H1 (cell line): ENCODE data around the gene CENPX. TPM values are rescaled to one million over a fixed set of nuclear protein-coding genes. Genes with fewer than 3 reads are reported as not detected.

ENCODE experiments used
- CTCF ChIA-PET: fragments of 300-600 bp; sonication (Branson Sonifier 250); formaldehyde crosslinking; loops from one replicate; lab custom pipeline; 2021; ENCODE audit not compliant: partially characterized antibody; lab: Charles Lee
- POLR2A ChIA-PET: fragments of 300-600 bp; sonication (Branson Sonifier 250); formaldehyde crosslinking; loops from one replicate; lab custom pipeline; 2021; ENCODE audit warnings: inconsistent platforms; ENCODE audit not compliant: partially characterized antibody; lab: Charles Lee
- DNase-seq, 2 experiments: peaks; one replicate each; pipeline versions ENCODE4 v3.0.0 to v3.0.0-alpha.2; 2010 to 2022; ENCODE audit warnings: low spot score in 2 of 2, low read depth in 1 of 2, mixed read lengths in 1 of 2
- FAIRE-seq: peaks from 2 replicates; lab custom pipeline; 2011; peaks lifted over from hg19 to GRCh38; lab: Jason Lieb, UNC
- H2AFZ ChIP-seq: 2 replicates; pipeline ENCODE4 v1.8.1; 2012; ENCODE audit warnings: low read length, inconsistent platforms
- H2AK5ac ChIP-seq: 2 replicates; pipeline ENCODE4 v1.6.1; 2013; ENCODE audit warnings: low read depth, low read length
- H2BK120ac ChIP-seq: replicated peaks from 2 replicates; pipeline ENCODE3; 2013; ENCODE audit warnings: low read depth, low read length, inconsistent platforms
- H2BK12ac ChIP-seq: 2 replicates; pipeline ENCODE4 v1.6.1; 2013; ENCODE audit warnings: low read depth, low read length
- H2BK15ac ChIP-seq: 2 replicates; pipeline ENCODE4 v1.6.1; 2013; ENCODE audit warnings: low read length
- H2BK20ac ChIP-seq: 2 replicates; pipeline ENCODE4 v1.6.1; 2013; ENCODE audit warnings: low read length
- H2BK5ac ChIP-seq: 2 replicates; pipeline ENCODE4 v1.6.1; 2013; ENCODE audit warnings: low read depth, low read length
- H3K14ac ChIP-seq: 2 replicates; pipeline ENCODE4 v1.6.1; 2013; ENCODE audit warnings: inconsistent platforms; ENCODE audit not compliant: insufficient read length
- H3K18ac ChIP-seq: 2 replicates; pipeline ENCODE4 v1.6.1; 2013; ENCODE audit warnings: low read length; ENCODE audit errors: extremely low read depth
- H3K23ac ChIP-seq: 2 replicates; pipeline ENCODE4 v1.6.1; 2013; ENCODE audit warnings: inconsistent platforms; ENCODE audit not compliant: insufficient read length
- H3K23me2 ChIP-seq: 2 replicates; pipeline ENCODE4 v1.6.1; 2013; ENCODE audit warnings: low read depth, low read length
- H3K27ac ChIP-seq: 2 replicates; pipeline ENCODE4 v1.6.1; 2011; ENCODE audit warnings: low read depth, low read length, inconsistent platforms
- H3K27me3 ChIP-seq, 4 experiments: replicated peaks in 1 of 4; 1 replicate in 1 of 4; 2 replicates in 3 of 4; pipeline versions ENCODE4 v1.6.1 to v1.8.1; 2011 to 2013; ENCODE audit warnings: low read length in 3 of 4, mild to moderate bottlenecking in 3 of 4, inconsistent platforms in 2 of 4, mixed read lengths in 2 of 4, moderate library complexity in 1 of 4; ENCODE audit not compliant: control insufficient read depth in 3 of 4, insufficient read depth in 3 of 4; ENCODE audit errors: extremely low read depth in 1 of 4
- H3K36me3 ChIP-seq, 4 experiments: 2 replicates each; pipeline versions ENCODE4 v1.6.1 to v1.8.1; 2011 to 2013; ENCODE audit warnings: mild to moderate bottlenecking in 4 of 4, low read length in 3 of 4, moderate library complexity in 2 of 4, control low read depth in 1 of 4, inconsistent platforms in 1 of 4; ENCODE audit not compliant: insufficient read depth in 4 of 4, control insufficient read depth in 2 of 4
- H3K4ac ChIP-seq: replicated peaks from 2 replicates; pipeline ENCODE3; 2013; ENCODE audit warnings: low read length, low read depth, mixed read lengths, inconsistent platforms; ENCODE audit not compliant: insufficient read length
- H3K4me1 ChIP-seq, 4 experiments: replicated peaks in 1 of 4; 1 replicate in 1 of 4; 2 replicates in 3 of 4; pipeline versions ENCODE4 v1.6.1 to v1.8.1; 2011 to 2013; ENCODE audit warnings: low read length in 3 of 4, inconsistent platforms in 2 of 4, mixed read lengths in 1 of 4; ENCODE audit not compliant: insufficient read depth in 4 of 4, control insufficient read depth in 3 of 4
- H3K4me2 ChIP-seq, 2 experiments: 2 replicates each; pipeline versions ENCODE4 v1.6.1 to v1.8.1; 2011 to 2013; ENCODE audit warnings: low read depth in 2 of 2, low read length in 2 of 2, control low read depth in 1 of 2, inconsistent platforms in 1 of 2, mild to moderate bottlenecking in 1 of 2; ENCODE audit not compliant: insufficient read depth in 1 of 2
- H3K4me3 ChIP-seq, 4 experiments: fragments of 200-600, 300-600 bp in 1 of 4; sonication (generic), shearing (Covaris generic), sonication (Bioruptor Twin) in 1 of 4; 2 replicates each; pipeline versions ENCODE4 v1.5.1 to v1.8.1; 2011 to 2016; ENCODE audit warnings: low read length in 4 of 4, low read depth in 3 of 4, control low read depth in 2 of 4, inconsistent platforms in 2 of 4, mild to moderate bottlenecking in 2 of 4, mixed read lengths in 1 of 4, moderate library complexity in 1 of 4; ENCODE audit not compliant: insufficient read depth in 2 of 4; ENCODE audit errors: extremely low read depth in 1 of 4
- H3K56ac ChIP-seq: replicated peaks from 2 replicates; pipeline ENCODE3; 2013; ENCODE audit warnings: low read depth, mild to moderate bottlenecking, mixed read lengths, low read length, inconsistent platforms; ENCODE audit not compliant: insufficient read length
- H3K79me1 ChIP-seq: 2 replicates; pipeline ENCODE4 v1.6.1; 2013; ENCODE audit warnings: low read depth, low read length, control low read depth
- H3K79me2 ChIP-seq, 2 experiments: 2 replicates each; pipeline versions ENCODE4 v1.6.1 to v1.8.1; 2012 to 2013; ENCODE audit warnings: low read length in 2 of 2, mild to moderate bottlenecking in 2 of 2, inconsistent platforms in 1 of 2; ENCODE audit not compliant: insufficient read depth in 2 of 2, control insufficient read depth in 1 of 2
- H3K9ac ChIP-seq, 4 experiments: replicated peaks in 1 of 4; 1 replicate in 1 of 4; 2 replicates in 3 of 4; pipeline versions ENCODE4 v1.6.1 to v1.8.1; 2011 to 2013; ENCODE audit warnings: low read depth in 3 of 4, low read length in 3 of 4, control low read depth in 2 of 4, mild to moderate bottlenecking in 2 of 4, moderate library complexity in 2 of 4, inconsistent platforms in 1 of 4; ENCODE audit errors: extremely low read depth in 1 of 4
- H3K9me3 ChIP-seq, 2 experiments: 2 replicates each; pipeline versions ENCODE4 v1.6.1 to v1.8.1; 2012 to 2013; ENCODE audit warnings: mild to moderate bottlenecking in 2 of 2, moderate library complexity in 2 of 2, control low read depth in 1 of 2, inconsistent platforms in 1 of 2, low read depth in 1 of 2, low read length in 1 of 2, mixed read lengths in 1 of 2; ENCODE audit not compliant: insufficient read depth in 2 of 2
- H4K20me1 ChIP-seq, 2 experiments: replicated peaks in 1 of 2; 2 replicates each; pipeline versions ENCODE3 to v1.8.1; 2011 to 2013; ENCODE audit warnings: inconsistent platforms in 2 of 2, low read length in 2 of 2, mild to moderate bottlenecking in 1 of 2; ENCODE audit not compliant: insufficient read depth in 2 of 2, control insufficient read depth in 1 of 2
- H4K5ac ChIP-seq: 2 replicates; pipeline ENCODE4 v1.6.1; 2013; ENCODE audit warnings: low read length, low read depth, mixed read lengths, inconsistent platforms; ENCODE audit not compliant: insufficient read length
- H4K8ac ChIP-seq: 2 replicates; pipeline ENCODE4 v1.8.0; 2013; ENCODE audit warnings: mild to moderate bottlenecking, moderate library complexity, low read length, inconsistent platforms; ENCODE audit not compliant: insufficient read depth; ENCODE audit errors: extremely low read depth
- H4K91ac ChIP-seq: replicated peaks from 2 replicates; pipeline ENCODE3; 2013; ENCODE audit warnings: low read length, mixed read lengths, inconsistent platforms; ENCODE audit not compliant: insufficient read length
- ASH2L ChIP-seq: fragments of 200-600, 300-600 bp; sonication (generic); IDR thresholded peaks from one replicate; pipeline ENCODE4 v1.7.1; 2017; ENCODE audit warnings: low read length
- BRCA1 ChIP-seq: IDR thresholded peaks from 2 replicates; pipeline ENCODE4 v1.6.1; 2012; ENCODE audit warnings: low read depth, low read length, improper control_type of control experiment
- CREB1 ChIP-seq: IDR thresholded peaks from 2 replicates; pipeline ENCODE4 v1.6.1; 2012; ENCODE audit warnings: inconsistent platforms
- EZH2 ChIP-seq: fragments of 200-600 bp; sonication (generic); IDR thresholded peaks from 2 replicates; pipeline ENCODE4 v1.7.1; 2012; ENCODE audit warnings: low read depth, mild to moderate bottlenecking, moderate library complexity, low read length, inconsistent platforms; ENCODE audit not compliant: severe bottlenecking
- GTF2F1 ChIP-seq: IDR thresholded peaks from 2 replicates; pipeline ENCODE4 v1.6.1; 2012; ENCODE audit warnings: low read depth, low read length, improper control_type of control experiment, borderline replicate concordance
- JUND ChIP-seq: IDR thresholded peaks from 2 replicates; pipeline ENCODE4 v1.6.1; 2011; ENCODE audit warnings: mild to moderate bottlenecking, improper control_type of control experiment, low read length
- POLR2A ChIP-seq, 2 experiments: IDR thresholded peaks; 1 replicate in 1 of 2; 2 replicates in 1 of 2; pipeline ENCODE4 v1.6.1; 2011; ENCODE audit warnings: low read depth in 2 of 2, low read length in 2 of 2, mild to moderate bottlenecking in 2 of 2; ENCODE audit errors: control extremely low read depth in 1 of 2
- RXRA ChIP-seq: IDR thresholded peaks from 2 replicates; pipeline ENCODE4 v1.6.1; 2011; ENCODE audit warnings: low read depth, mild to moderate bottlenecking, low read length, moderate library complexity; ENCODE audit not compliant: insufficient read depth
- SIN3A ChIP-seq, 2 experiments: IDR thresholded peaks in 1 of 2; conservative IDR thresholded peaks in 1 of 2; 2 replicates each; pipeline ENCODE4 v1.6.1; 2011 to 2012; ENCODE audit warnings: low read length in 2 of 2, improper control_type of control experiment in 1 of 2, low read depth in 1 of 2, mild to moderate bottlenecking in 1 of 2
- SP2 ChIP-seq: IDR thresholded peaks from 2 replicates; pipeline ENCODE4 v1.6.1; 2012; ENCODE audit warnings: mild to moderate bottlenecking, low read length, inconsistent platforms
- SRF ChIP-seq: IDR thresholded peaks from 2 replicates; pipeline ENCODE4 v1.6.1; 2011; ENCODE audit warnings: mild to moderate bottlenecking, low read depth, low read length, moderate library complexity
- SUZ12 ChIP-seq: fragments of 200-600 bp; sonication (generic); IDR thresholded peaks from 2 replicates; pipeline ENCODE4 v1.6.1; 2012; ENCODE audit warnings: mild to moderate bottlenecking, inconsistent platforms, low read length, moderate library complexity, mixed read lengths
- TCF12 ChIP-seq: IDR thresholded peaks from 2 replicates; pipeline ENCODE4 v1.6.1; 2011; ENCODE audit warnings: low read depth, mild to moderate bottlenecking, low read length
- TEAD4 ChIP-seq: IDR thresholded peaks from 2 replicates; pipeline ENCODE4 v1.6.1; 2012; ENCODE audit warnings: low read depth, low read length, inconsistent platforms, mixed read lengths
- YY1 ChIP-seq: IDR thresholded peaks from 2 replicates; pipeline ENCODE4 v1.6.1; 2011; ENCODE audit warnings: low read depth, mild to moderate bottlenecking, low read length
- ZNF274 ChIP-seq: IDR thresholded peaks from 2 replicates; pipeline ENCODE4 v1.7.0; 2012; ENCODE audit warnings: low read length, borderline replicate concordance; ENCODE audit errors: extremely low read depth
- WGBS, 2 experiments: shearing (Covaris generic) in 1 of 2; methylation state at CpG; one replicate each; pipeline versions ENCODE4 v1.1.6 to v1.1.7; 2013 to 2015; ENCODE audit warnings: low lambda C conversion rate in 2 of 2, mixed read lengths in 2 of 2, inconsistent platforms in 1 of 2, low coverage in 1 of 2, missing lambda C conversion rate in 1 of 2; ENCODE audit not compliant: insufficient replicate concordance in 2 of 2, insufficient coverage in 1 of 2, insufficient read length in 1 of 2; ENCODE audit errors: extremely low coverage in 1 of 2, missing lambda C conversion rate in 1 of 2; 5-methylcytosine and 5-hydroxymethylcytosine counted together
- polyA plus RNA-seq, 7 experiments: library from polyadenylated mRNA; depleted of rRNA in 3 of 7; stranded (reverse) in 5 of 7; unstranded in 2 of 7; fragments of >200 nt in 5 of 7; fragments of 200-250 nt in 2 of 7; gene quantifications; 1 replicate in 5 of 7; 2 replicates in 1 of 7; 4 replicates in 1 of 7; pipeline versions ENCODE4 v1.2.1 to v1.2.3, GENCODE V29; 2011 to 2013; ENCODE audit warnings: missing spikeins in 2 of 7, mixed read lengths in 2 of 7
- total RNA-seq: library from RNA; stranded (reverse); fragmentation: NEBNext Ultra II Directional; extraction: Animal tissue kit (Norgen Biotek cat#: 25700); gene quantifications from 2 replicates; pipeline ENCODE4 v1.2.1, GENCODE V29; 2021

Gene CENPX
- total and polyA plus RNA-seq, 2 of the 8 experiments (the other 6 are each of a cell fraction or from before 2014, with no cell fraction given), result 116 to 122 TPM

- Histone ChIP-seq H3K56ac (no peak overlapping the region), H4K5ac (no peak overlapping the region), H3K4me1 (peaks cover 0 to 1% (median 0%) of the 10 kb centered on the region in 4 experiments; a peak in 1 of 7 replicates), H3K79me2 (no peaks in the 10 kb centered on the region), H3K9me3 (no peaks in the 10 kb centered on the region), H2AFZ (no peak overlapping the region), H3K4ac (no peak overlapping the region), H3K23me2 (0 out of 2 replicates have a peak, but pooled peaks cover 1% of the 10 kb centered on the region), H2BK120ac (no peak overlapping the region), H3K79me1 (peaks cover 3% of the 10 kb centered on the region), H3K9ac (no peak overlapping the region), H3K27me3 (no peaks in the 10 kb centered on the region), H3K14ac (no peak overlapping the region), H3K18ac (no peak overlapping the region), H3K4me2 (no peak overlapping the region), H4K20me1 (peaks cover 3 to 4% of the 10 kb centered on the region in 2 experiments), H4K8ac (no peak overlapping the region), H4K91ac (no peak overlapping the region), H2BK5ac (no peak overlapping the region), H3K27ac (no peak overlapping the region), H3K4me3 (no peak overlapping the region), H3K36me3 (no peaks in the 10 kb centered on the region; a peak in 2 of 8 replicates), H2BK15ac (no peak overlapping the region), H3K23ac (no peak overlapping the region), H2BK20ac (no peak overlapping the region), H2AK5ac (no peak overlapping the region), H2BK12ac (no peak overlapping the region)
- WGBS, 2 experiments, result 82% methylated on average over 6 of the region's 6 CpGs; no CpG with 5 or more reads in 1 of the 2 experiments
- DNase-seq, result no peak
- POLR2A ChIA-PET, result interaction anchor here (1.2 kb wide), 1 partner anchor 48 kb away, joined by 3 read pairs; no protein-coding TSS in a partner anchor
- no peak for FAIRE-seq
- CTCF ChIA-PET, result interaction anchor here (0.7 kb wide), 1 partner anchor 47 kb away, joined by 3 read pairs; no protein-coding TSS in a partner anchor
- TF ChIP-seq SRF (no peak), GTF2F1 (no peak), JUND (no peak), TEAD4 (no peak), ASH2L (no peak), YY1 (no peak), SUZ12 (no peak), BRCA1 (no peak), SP2 (no peak), POLR2A (IDR thresholded peaks at IDR 0.05; ENCODE audit: control extremely low read depth in 1 of 2, low read depth in 2 of 2, low read length in 2 of 2) (no peak), CREB1 (no peak), TCF12 (no peak), ZNF274 (no peak), RXRA (no peak), EZH2 (no peak), SIN3A (conservative IDR thresholded peaks at IDR 0.05 in 1 of 2, IDR thresholded peaks at IDR 0.05 in 1 of 2; ENCODE audit: low read depth in 1 of 2, low read length in 2 of 2) (no peak)
Measured at GRCh38 chr17:82007228-82007494, 15.5 kb downstream of the CENPX start.
